MCF 10A (cell line): Measurements from ENCODE around the gene RAP1GAP. TPM values are rescaled to one million over a fixed set of nuclear protein-coding genes. Genes with fewer than 3 reads are reported as not detected.

Source experiments
- BruUV-seq: library from RNA; stranded (reverse); fragments of 400-500 nt; replicated peaks from 2 replicates; lab custom pipeline; 2021; lab: Mats Ljungman, UMichigan
- CTCF ChIA-PET: fragments of 300-600 bp; sonication (Branson Sonifier 250); formaldehyde crosslinking; extraction: SDS; loops from one replicate; lab custom pipeline; 2021; ENCODE audit warnings: antibody characterized with exemption, inconsistent platforms; lab: Yijun Ruan, JAX
- POLR2A ChIA-PET: fragments of 300-600, 350-650 bp; sonication (Branson Sonifier 250); formaldehyde crosslinking; extraction: SDS; loops from one replicate; lab custom pipeline; 2020; ENCODE audit warnings: antibody characterized with exemption, inconsistent platforms; lab: Yijun Ruan, JAX
- DNase-seq: peaks from one replicate; pipeline ENCODE4 v3.0.0-alpha.2; 2018; ENCODE audit not compliant: unreplicated experiment
- H3K27ac Mint-ChIP-seq: one replicate; pipeline ENCODE4 v1.8.0; 2022; ENCODE audit warnings: mild to moderate bottlenecking, low read depth, mixed read lengths; ENCODE audit not compliant: unreplicated experiment
- H3K27me3 Mint-ChIP-seq: one replicate; pipeline ENCODE4 v1.8.0; 2022; ENCODE audit warnings: mixed read lengths; ENCODE audit not compliant: insufficient read depth, unreplicated experiment
- H3K36me3 Mint-ChIP-seq: one replicate; pipeline ENCODE4 v1.8.0; 2022; ENCODE audit warnings: mild to moderate bottlenecking, moderate library complexity, mixed read lengths; ENCODE audit not compliant: insufficient read depth, unreplicated experiment
- H3K4me1 Mint-ChIP-seq: one replicate; pipeline ENCODE4 v1.8.0; 2022; ENCODE audit warnings: mixed read lengths; ENCODE audit not compliant: insufficient read depth, unreplicated experiment
- H3K4me3 Mint-ChIP-seq: one replicate; pipeline ENCODE4 v1.8.0; 2022; ENCODE audit warnings: mild to moderate bottlenecking, moderate library complexity, mixed read lengths; ENCODE audit not compliant: unreplicated experiment
- H3K9me3 Mint-ChIP-seq: one replicate; pipeline ENCODE4 v1.8.0; 2022; ENCODE audit warnings: mixed read lengths; ENCODE audit not compliant: unreplicated experiment
- CTCF ChIP-seq: fragments of 200-600 bp; IDR thresholded peaks from one replicate; pipeline ENCODE4 v1.8.0; 2022; ENCODE audit warnings: antibody characterized with exemption, mild to moderate bottlenecking; ENCODE audit not compliant: unreplicated experiment
- intact Hi-C: fragments of 100-400 bp; cut with micrococcal nuclease; formaldehyde crosslinking; loops from 2 replicates; pipeline ENCODE4 v1.14.1; 2022
- total RNA-seq: library from RNA; stranded (reverse); gene quantifications from 2 replicates; pipeline ENCODE4 v1.2.3, GENCODE V29; 2022

The RAP1GAP gene
- total RNA-seq, 1 experiment from 2014 or later: not detected

- Mint-ChIP-seq H3K36me3 (no peaks in the 10 kb centered on the region), H3K27ac (no peak overlapping the region), H3K9me3 (no peaks in the 10 kb centered on the region), H3K27me3 (peaks cover 32% of the 10 kb centered on the region), H3K4me3 (no peak overlapping the region), H3K4me1 (no peaks in the 10 kb centered on the region)
- ChIA-PET CTCF (no interaction called here), POLR2A (no interaction called here)
- no peak for DNase-seq
- no TSS peak for BruUV-seq
- intact Hi-C loops: no loop called here
- TF ChIP-seq CTCF: no peak
Observed at GRCh38 chr1:21550097-21550496, 119.1 kb downstream of the RAP1GAP start.

DNA sequence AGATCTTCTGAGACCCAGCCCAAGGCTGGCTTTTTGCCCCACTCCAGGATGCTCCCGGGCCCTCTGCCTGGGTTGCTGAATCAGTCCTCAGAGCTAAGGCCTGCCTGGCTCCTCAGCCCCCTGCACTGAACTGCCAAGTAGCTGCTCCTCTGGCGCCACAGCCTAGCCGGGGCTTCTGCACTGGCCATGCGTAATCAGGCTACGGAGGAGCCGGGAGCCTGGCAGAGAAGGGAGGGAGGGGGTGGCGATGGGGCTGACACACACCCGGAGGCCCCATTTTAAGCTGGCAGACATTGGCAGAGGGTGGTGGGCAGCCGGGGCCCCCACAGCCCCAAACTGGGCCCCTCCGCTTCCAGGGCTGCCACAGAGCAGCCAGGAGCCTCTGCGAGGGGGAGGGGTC, 121.3 kb downstream of the RAP1GAP start:
- no peak overlapping the region for H3K4me3 Mint-ChIP-seq
- ChIA-PET CTCF (no interaction called here), POLR2A (interaction anchor here (0.6 kb wide), 1 partner anchor 31 kb away, joined by 3 read pairs; no protein-coding TSS in a partner anchor)
- H3K27ac Mint-ChIP-seq: no peak overlapping the region
- H3K9me3 Mint-ChIP-seq: no peaks in the 10 kb centered on the region
- BruUV-seq: no TSS peak
- H3K4me1 Mint-ChIP-seq: no peaks in the 10 kb centered on the region
- H3K27me3 Mint-ChIP-seq: peaks cover 24% of the 10 kb centered on the region
- intact Hi-C loops: no loop called here
- no peak for TF ChIP-seq CTCF
- no peak for DNase-seq
- no peaks in the 10 kb centered on the region for H3K36me3 Mint-ChIP-seq

Other genes with a start within 250 kb of the RAP1GAP start
- 5.5 and 6.5 TPM in 2 replicates for gene NBPF3, start 229.2 kb downstream of the RAP1GAP start, total RNA-seq
- not detected in 2 replicates for gene ALPL, start 159.9 kb downstream of the RAP1GAP start, total RNA-seq
- 60.2 and 64.8 TPM in 2 replicates for gene USP48, start 113.8 kb upstream of the RAP1GAP start, total RNA-seq
- not detected in 2 replicates for gene LDLRAD2, start 142.9 kb upstream of the RAP1GAP start, total RNA-seq